Ishikawa (cell line): ENCODE measurements around the gene DNAH17.

Source experiments
- CEBPB ChIP-seq: IDR thresholded peaks from 2 replicates; pipeline ENCODE4 v1.6.1; 2012
- CREB1 ChIP-seq: IDR thresholded peaks from 2 replicates; pipeline ENCODE4 v1.6.1; 2012; ENCODE audit warnings: low read depth
- EGR1 ChIP-seq: IDR thresholded peaks from 2 replicates; pipeline ENCODE4 v1.6.1; 2012
- EP300 ChIP-seq: IDR thresholded peaks from 2 replicates; pipeline ENCODE4 v1.6.1; 2012; ENCODE audit warnings: borderline replicate concordance
- FOXM1 ChIP-seq: IDR thresholded peaks from 2 replicates; pipeline ENCODE4 v1.6.1; 2012; ENCODE audit warnings: low read depth, borderline replicate concordance
- MAX ChIP-seq: IDR thresholded peaks from 2 replicates; pipeline ENCODE4 v1.6.1; 2012
- NFIC ChIP-seq: IDR thresholded peaks from 2 replicates; pipeline ENCODE4 v1.6.1; 2012
- RAD21 ChIP-seq: IDR thresholded peaks from 2 replicates; pipeline ENCODE4 v1.6.1; 2012; ENCODE audit warnings: low read depth
- TAF1 ChIP-seq: IDR thresholded peaks from 2 replicates; pipeline ENCODE4 v1.6.1; 2012; ENCODE audit warnings: low read depth, mild to moderate bottlenecking
- TCF12 ChIP-seq: IDR thresholded peaks from 2 replicates; pipeline ENCODE4 v1.6.1; 2012; ENCODE audit warnings: low read depth
- TEAD4 ChIP-seq: IDR thresholded peaks from 2 replicates; pipeline ENCODE4 v1.6.1; 2012
- YY1 ChIP-seq: IDR thresholded peaks from 2 replicates; pipeline ENCODE4 v1.6.1; 2012; ENCODE audit warnings: low read depth
- ZBTB7A ChIP-seq: IDR thresholded peaks from 2 replicates; pipeline ENCODE4 v1.6.1; 2012; ENCODE audit warnings: low read depth
- TF ChIP-seq, protein P1 (sequence below): IDR thresholded peaks from 2 replicates; pipeline ENCODE4 v1.6.1; 2012
- TF ChIP-seq, protein P2 (sequence below): IDR thresholded peaks from 2 replicates; pipeline ENCODE4 v1.6.1; 2012; ENCODE audit warnings: low read depth, mild to moderate bottlenecking

The DNAH17 gene

DNA sequence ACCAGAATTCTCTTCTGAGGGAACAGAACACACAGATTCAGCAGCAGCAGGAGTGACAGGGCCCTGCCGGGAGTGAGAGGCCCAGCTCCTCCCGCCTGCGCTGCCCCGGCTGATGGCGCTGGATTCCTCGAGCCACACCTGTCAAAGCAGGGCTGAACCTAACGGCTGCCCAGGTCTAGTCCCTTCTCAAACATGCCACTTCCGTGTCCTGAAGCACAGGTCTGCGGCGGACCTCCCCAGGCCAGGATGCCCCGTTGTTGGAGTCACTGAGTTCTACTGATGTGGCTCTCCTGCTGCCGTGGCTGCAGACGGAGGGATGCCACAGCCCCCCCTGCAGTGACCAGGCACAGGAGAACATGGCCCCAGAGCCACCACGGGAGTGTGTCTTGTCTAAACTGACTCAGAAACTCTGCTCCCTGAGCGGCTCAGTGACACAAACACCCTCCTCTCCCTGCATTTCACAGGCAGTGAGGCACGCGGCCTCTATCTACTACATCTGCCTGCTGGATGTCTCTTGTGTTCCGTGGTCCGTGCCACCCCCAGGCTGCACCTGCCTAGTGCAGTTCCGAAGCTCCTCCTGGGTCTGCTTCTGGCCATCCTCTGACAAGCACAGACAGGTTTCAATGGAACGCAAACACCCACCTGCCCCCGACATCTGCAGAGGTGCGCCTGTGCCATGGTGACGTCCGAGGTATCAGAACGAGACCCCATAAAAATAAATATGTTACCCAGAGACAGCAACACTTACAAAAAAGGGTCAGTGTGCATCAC lies 44.7 kb upstream of the DNAH17 start:
- TF ChIP-seq EGR1: no peak

DNA sequence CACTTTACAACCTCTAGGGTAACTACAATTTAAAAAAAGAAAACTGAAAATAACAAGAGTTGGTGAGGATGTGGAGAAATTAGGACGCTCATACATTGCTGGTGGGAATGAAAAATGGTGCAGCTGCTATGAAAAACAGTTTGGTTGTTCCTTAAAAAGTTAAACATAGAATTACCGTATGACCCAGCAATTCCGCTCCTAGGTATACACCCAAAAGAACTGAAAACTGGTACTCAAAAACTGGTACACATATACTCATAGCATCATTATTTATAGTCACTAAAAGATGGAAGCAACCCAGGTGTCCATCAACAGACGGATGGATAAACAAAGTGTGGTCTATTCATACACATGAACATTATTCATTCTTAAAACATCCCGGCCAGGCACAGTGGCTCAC lies 42.9 kb upstream of the DNAH17 start:
- no peak for TF ChIP-seq EGR1
- no peak for TF ChIP-seq CREB1
- TF ChIP-seq MAX: no peak
- TF ChIP-seq NFIC: no peak
- TF ChIP-seq CEBPB: no peak
- no peak for TF ChIP-seq RAD21
- TF ChIP-seq YY1: no peak
- no peak for TF ChIP-seq ZBTB7A
- no peak for TF ChIP-seq EP300
- TF ChIP-seq, protein P1, sequence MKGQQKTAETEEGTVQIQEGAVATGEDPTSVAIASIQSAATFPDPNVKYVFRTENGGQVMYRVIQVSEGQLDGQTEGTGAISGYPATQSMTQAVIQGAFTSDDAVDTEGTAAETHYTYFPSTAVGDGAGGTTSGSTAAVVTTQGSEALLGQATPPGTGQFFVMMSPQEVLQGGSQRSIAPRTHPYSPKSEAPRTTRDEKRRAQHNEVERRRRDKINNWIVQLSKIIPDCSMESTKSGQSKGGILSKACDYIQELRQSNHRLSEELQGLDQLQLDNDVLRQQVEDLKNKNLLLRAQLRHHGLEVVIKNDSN: no peak
- TF ChIP-seq TAF1: no peak
- TF ChIP-seq, protein P2, sequence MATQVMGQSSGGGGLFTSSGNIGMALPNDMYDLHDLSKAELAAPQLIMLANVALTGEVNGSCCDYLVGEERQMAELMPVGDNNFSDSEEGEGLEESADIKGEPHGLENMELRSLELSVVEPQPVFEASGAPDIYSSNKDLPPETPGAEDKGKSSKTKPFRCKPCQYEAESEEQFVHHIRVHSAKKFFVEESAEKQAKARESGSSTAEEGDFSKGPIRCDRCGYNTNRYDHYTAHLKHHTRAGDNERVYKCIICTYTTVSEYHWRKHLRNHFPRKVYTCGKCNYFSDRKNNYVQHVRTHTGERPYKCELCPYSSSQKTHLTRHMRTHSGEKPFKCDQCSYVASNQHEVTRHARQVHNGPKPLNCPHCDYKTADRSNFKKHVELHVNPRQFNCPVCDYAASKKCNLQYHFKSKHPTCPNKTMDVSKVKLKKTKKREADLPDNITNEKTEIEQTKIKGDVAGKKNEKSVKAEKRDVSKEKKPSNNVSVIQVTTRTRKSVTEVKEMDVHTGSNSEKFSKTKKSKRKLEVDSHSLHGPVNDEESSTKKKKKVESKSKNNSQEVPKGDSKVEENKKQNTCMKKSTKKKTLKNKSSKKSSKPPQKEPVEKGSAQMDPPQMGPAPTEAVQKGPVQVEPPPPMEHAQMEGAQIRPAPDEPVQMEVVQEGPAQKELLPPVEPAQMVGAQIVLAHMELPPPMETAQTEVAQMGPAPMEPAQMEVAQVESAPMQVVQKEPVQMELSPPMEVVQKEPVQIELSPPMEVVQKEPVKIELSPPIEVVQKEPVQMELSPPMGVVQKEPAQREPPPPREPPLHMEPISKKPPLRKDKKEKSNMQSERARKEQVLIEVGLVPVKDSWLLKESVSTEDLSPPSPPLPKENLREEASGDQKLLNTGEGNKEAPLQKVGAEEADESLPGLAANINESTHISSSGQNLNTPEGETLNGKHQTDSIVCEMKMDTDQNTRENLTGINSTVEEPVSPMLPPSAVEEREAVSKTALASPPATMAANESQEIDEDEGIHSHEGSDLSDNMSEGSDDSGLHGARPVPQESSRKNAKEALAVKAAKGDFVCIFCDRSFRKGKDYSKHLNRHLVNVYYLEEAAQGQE: no peak
- TF ChIP-seq TEAD4: no peak
- TF ChIP-seq TCF12: no peak
- no peak for TF ChIP-seq FOXM1

GRCh38 chr17:78619334-78619733 lies 42.1 kb upstream of the DNAH17 start:
- TF ChIP-seq, protein P1: peak; percentile 53
- TF ChIP-seq RAD21: no peak

DNA sequence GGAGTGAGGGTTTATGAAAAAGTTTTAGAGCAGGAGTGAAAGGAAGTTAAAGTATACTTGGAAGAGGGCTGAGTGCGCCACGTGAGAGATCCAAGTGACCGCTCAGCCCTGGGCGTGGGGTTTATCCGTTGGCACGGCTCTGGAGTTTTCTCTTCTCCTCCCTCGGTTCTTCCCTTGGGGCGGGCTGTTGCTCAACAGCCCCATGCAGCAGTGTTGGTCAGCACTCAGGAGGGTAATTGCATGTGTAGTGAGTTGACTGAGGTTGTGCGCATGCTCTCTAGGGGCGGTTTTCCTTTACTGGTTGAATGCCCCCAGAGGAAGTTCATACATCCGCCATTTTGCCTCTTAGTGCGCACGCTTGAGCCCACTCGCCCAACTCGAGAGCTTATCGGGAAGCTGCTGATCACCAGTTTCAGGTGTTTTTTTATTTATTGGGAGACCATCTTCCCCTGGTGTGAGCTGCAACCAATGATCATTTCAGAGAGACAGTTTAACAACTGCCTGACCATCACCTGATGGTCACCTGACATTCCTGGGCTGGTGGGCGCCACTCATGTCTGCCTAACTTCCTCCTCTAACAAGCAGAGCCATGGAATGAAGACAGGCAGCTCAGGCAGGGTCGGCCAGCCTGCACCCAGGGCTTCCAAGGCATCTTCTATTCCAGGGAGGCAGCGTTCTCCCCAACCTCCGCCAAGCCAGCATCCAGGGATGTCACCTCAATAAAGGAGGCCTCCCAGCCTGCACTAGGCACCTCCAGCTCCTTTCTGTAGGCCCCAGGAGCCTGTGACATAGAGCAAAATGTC lies 41.3 kb upstream of the DNAH17 start:
- TF ChIP-seq, protein P1: no peak
- no peak for TF ChIP-seq TCF12

GRCh38 chr17:78617511-78618061 lies 40.4 kb upstream of the DNAH17 start:
- TF ChIP-seq, protein P1: no peak
- TF ChIP-seq TCF12 (no peak), NFIC (no peak), TEAD4 (no peak), YY1 (no peak), FOXM1 (no peak), CEBPB (no peak), MAX (no peak), RAD21 (no peak), EP300 (no peak), CREB1 (no peak), ZBTB7A (no peak), EGR1 (no peak)
- TF ChIP-seq, protein P2: no peak
